PC-9 (cell line): ENCODE results near the gene CSH2.

Experiments used
- CTCF ChIP-seq: fragments of 200-600 bp; sonication (generic); conservative IDR thresholded peaks from 2 replicates; pipeline ENCODE4 v1.6.1; 2017; ENCODE audit warnings: mixed run types, antibody characterized with exemption, mild to moderate bottlenecking, moderate library complexity
- EZH2 ChIP-seq: fragments of 200-600 bp; sonication (generic); IDR thresholded peaks from 2 replicates; pipeline ENCODE4 v1.8.0; 2017; ENCODE audit warnings: antibody characterized with exemption, low read depth

GRCh38 chr17:63828936-63829335 is 44.5 kb downstream of the CSH2 start:
- TF ChIP-seq CTCF (no peak), EZH2 (no peak)
